DND-41 (cell line): ENCODE measurements around the gene MTR.

ENCODE experiments used
- ATAC-seq: fragments of 200-7000 bp; cut with Tn5 transposase; 3 replicates; pipeline ENCODE4 v1.9.1; 2021; ENCODE audit warnings: low read depth; ENCODE audit not compliant: insufficient read depth
- DNase-seq: peaks from one replicate; pipeline ENCODE4 v3.0.0-alpha.2; 2020
- H2AFZ ChIP-seq: 2 replicates; pipeline ENCODE4 v1.6.0; 2012; ENCODE audit warnings: low read depth, low read length
- H3K27ac ChIP-seq: 2 replicates; pipeline ENCODE4 v1.5.1; 2012; ENCODE audit warnings: low read length, inconsistent platforms
- H3K27me3 ChIP-seq: fragments of 200-600 bp; sonication (generic); 2 replicates; pipeline ENCODE4 v1.6.0; 2012; ENCODE audit warnings: low read length, mild to moderate bottlenecking, inconsistent platforms; ENCODE audit not compliant: insufficient read depth, poor library complexity
- H3K36me3 ChIP-seq: 2 replicates; pipeline ENCODE4 v1.5.1; 2012; ENCODE audit warnings: low read length, inconsistent platforms; ENCODE audit not compliant: insufficient read depth
- H3K4me1 ChIP-seq: 2 replicates; pipeline ENCODE4 v1.5.1; 2012; ENCODE audit warnings: mild to moderate bottlenecking, low read length; ENCODE audit not compliant: insufficient read depth
- H3K4me2 ChIP-seq: 2 replicates; pipeline ENCODE4 v1.6.0; 2012; ENCODE audit warnings: mild to moderate bottlenecking, moderate library complexity, low read length, inconsistent platforms; ENCODE audit not compliant: insufficient read depth
- H3K4me3 ChIP-seq, 2 experiments: fragments of 200-600 bp in 1 of 2; shearing (Covaris generic) in 1 of 2; 2 replicates each; pipeline ENCODE4 v1.5.1; 2012 to 2016; ENCODE audit warnings: inconsistent platforms in 2 of 2, low read length in 2 of 2, mild to moderate bottlenecking in 2 of 2, low read depth in 1 of 2, moderate library complexity in 1 of 2
- H3K79me2 ChIP-seq: 2 replicates; pipeline ENCODE4 v1.6.0; 2012; ENCODE audit warnings: low read length, inconsistent platforms; ENCODE audit not compliant: insufficient read depth
- H3K9ac ChIP-seq: 2 replicates; pipeline ENCODE4 v1.6.0; 2012; ENCODE audit warnings: low read depth, mild to moderate bottlenecking, inconsistent platforms, low read length, moderate library complexity
- H3K9me3 ChIP-seq: 2 replicates; pipeline ENCODE4 v1.5.1; 2012; ENCODE audit warnings: low read length, moderate library complexity, mild to moderate bottlenecking, inconsistent platforms; ENCODE audit not compliant: insufficient read depth, severe bottlenecking
- H4K20me1 ChIP-seq: 2 replicates; pipeline ENCODE4 v1.6.0; 2012; ENCODE audit warnings: low read length; ENCODE audit not compliant: insufficient read depth
- CTCF ChIP-seq: IDR thresholded peaks from 2 replicates; pipeline ENCODE4 v1.5.1; 2012; ENCODE audit warnings: borderline replicate concordance, low read length, moderate library complexity, mild to moderate bottlenecking; ENCODE audit not compliant: poor library complexity, severe bottlenecking; ENCODE audit errors: extremely low read depth
- EZH2 ChIP-seq: IDR thresholded peaks from 3 replicates; pipeline ENCODE4 v1.6.1; 2012; ENCODE audit warnings: borderline replicate concordance, low read depth, mild to moderate bottlenecking, moderate library complexity, low read length, inconsistent platforms; ENCODE audit not compliant: severe bottlenecking

MTR gene

GRCh38 chr1:236760986-236761385 lies 34.1 kb upstream of the MTR start:
- no peak overlapping the region for H3K9ac ChIP-seq
- no peaks in the 10 kb centered on the region for H4K20me1 ChIP-seq
- ATAC-seq (no peak), DNase-seq (no peak)
- H3K9me3 ChIP-seq = no peaks in the 10 kb centered on the region
- H3K79me2 ChIP-seq = no peaks in the 10 kb centered on the region
- no peak overlapping the region for H3K4me2 ChIP-seq
- TF ChIP-seq CTCF (no peak), EZH2 (no peak)
- no peaks in the 10 kb centered on the region for H3K36me3 ChIP-seq
- H3K4me1 ChIP-seq = peaks cover 3% of the 10 kb centered on the region; the same call in 1 of the 2 replicates
- no peaks in the 10 kb centered on the region for H3K27me3 ChIP-seq
- H3K27ac ChIP-seq = no peak overlapping the region
- H2AFZ ChIP-seq = no peak overlapping the region
- no peak overlapping the region for H3K4me3 ChIP-seq

GRCh38 chr1:236761397-236762132 lies 33.5 kb upstream of the MTR start:
- no peaks in the 10 kb centered on the region for H3K9me3 ChIP-seq
- no peak overlapping the region for H3K9ac ChIP-seq
- TF ChIP-seq EZH2 (no peak), CTCF (no peak)
- no peaks in the 10 kb centered on the region for H3K27me3 ChIP-seq
- DNase-seq = no peak
- no peak overlapping the region for H3K27ac ChIP-seq
- H3K79me2 ChIP-seq = no peaks in the 10 kb centered on the region
- no peak for ATAC-seq
- H2AFZ ChIP-seq = no peak overlapping the region
- peaks cover 3% of the 10 kb centered on the region; the same call in 1 of the 2 replicates for H3K4me1 ChIP-seq
- H3K36me3 ChIP-seq = no peaks in the 10 kb centered on the region
- H3K4me2 ChIP-seq = no peak overlapping the region
- H3K4me3 ChIP-seq = no peak overlapping the region
- no peaks in the 10 kb centered on the region for H4K20me1 ChIP-seq

- Histone ChIP-seq H3K4me1 (peaks cover 3% of the 10 kb centered on the region; the same call in 1 of the 2 replicates), H4K20me1 (no peaks in the 10 kb centered on the region)
These were observed 32.7 kb upstream of the MTR start for GRCh38 chr1:236762410-236762809.

More at GRCh38 chr1:236762410-236762809, 32.7 kb upstream of the MTR start:
- H3K4me2 ChIP-seq = no peak overlapping the region
- TF ChIP-seq EZH2 = no peak
- TF ChIP-seq CTCF = no peak
- no peaks in the 10 kb centered on the region for H3K36me3 ChIP-seq
- no peak overlapping the region for H3K27ac ChIP-seq
- ATAC-seq (no peak), DNase-seq (no peak)
- H3K4me3 ChIP-seq = no peak overlapping the region
- no peak overlapping the region for H2AFZ ChIP-seq
- H3K9me3 ChIP-seq = no peaks in the 10 kb centered on the region
- no peak overlapping the region for H3K9ac ChIP-seq
- H3K79me2 ChIP-seq = no peaks in the 10 kb centered on the region
- H3K27me3 ChIP-seq = no peaks in the 10 kb centered on the region
